Nephron progenitor cell (in vitro differentiated cells): Measurements from ENCODE around the gene SNRPD3.

ENCODE experiments used
- DNase-seq: peaks from one replicate; pipeline ENCODE4 v3.0.0; 2021
- H3K27ac Mint-ChIP-seq: 2 replicates; pipeline ENCODE4 v1.8.0; 2021; ENCODE audit warnings: mild to moderate bottlenecking, moderate library complexity, mixed read lengths
- H3K27me3 Mint-ChIP-seq: 2 replicates; pipeline ENCODE4 v1.8.0; 2021; ENCODE audit warnings: mild to moderate bottlenecking, low read depth, mixed read lengths; ENCODE audit not compliant: poor library complexity
- H3K36me3 Mint-ChIP-seq: 2 replicates; pipeline ENCODE4 v1.8.0; 2021; ENCODE audit warnings: low read depth, mixed read lengths
- H3K4me1 Mint-ChIP-seq: 2 replicates; pipeline ENCODE4 v1.8.0; 2021; ENCODE audit warnings: mixed read lengths
- H3K4me3 Mint-ChIP-seq: 2 replicates; pipeline ENCODE4 v1.8.0; 2021; ENCODE audit warnings: mild to moderate bottlenecking, moderate library complexity, mixed read lengths
- H3K9me3 Mint-ChIP-seq: 2 replicates; pipeline ENCODE4 v1.8.0; 2021; ENCODE audit warnings: mild to moderate bottlenecking, moderate library complexity, mixed read lengths
- TF ChIP-seq, protein P1 (sequence below): fragments of 200-600 bp; sonication (generic); IDR thresholded peaks from 2 replicates; pipeline ENCODE4 v1.5.0; 2021; ENCODE audit warnings: antibody characterized with exemption

SNRPD3 gene

DNA sequence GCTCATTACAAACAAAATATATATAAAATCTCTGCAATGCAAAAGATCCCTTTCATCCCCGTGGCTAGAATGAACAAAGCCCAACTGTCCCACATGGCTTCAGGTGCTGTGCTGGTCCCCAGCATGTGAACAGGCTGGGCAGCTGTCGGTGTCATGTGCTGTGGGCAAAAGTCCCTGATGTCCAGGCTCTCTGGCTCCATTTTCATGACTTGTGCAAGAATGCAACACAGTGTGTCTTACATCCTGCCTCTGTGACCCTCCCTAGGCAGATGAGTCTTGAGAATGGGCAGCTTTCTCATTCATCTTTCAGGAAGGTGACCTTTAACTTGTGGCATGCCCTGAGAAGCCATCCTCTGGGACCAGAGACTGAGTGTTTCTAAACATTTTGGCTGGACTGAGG is 15.3 kb upstream of the SNRPD3 start:
- peaks cover 13% of the 10 kb centered on the region for H3K36me3 Mint-ChIP-seq
- no peak for DNase-seq
- H3K27ac Mint-ChIP-seq: no peak overlapping the region
- H3K27me3 Mint-ChIP-seq: peaks cover 1% of the 10 kb centered on the region
- H3K9me3 Mint-ChIP-seq: no peaks in the 10 kb centered on the region
- TF ChIP-seq, protein P1, sequence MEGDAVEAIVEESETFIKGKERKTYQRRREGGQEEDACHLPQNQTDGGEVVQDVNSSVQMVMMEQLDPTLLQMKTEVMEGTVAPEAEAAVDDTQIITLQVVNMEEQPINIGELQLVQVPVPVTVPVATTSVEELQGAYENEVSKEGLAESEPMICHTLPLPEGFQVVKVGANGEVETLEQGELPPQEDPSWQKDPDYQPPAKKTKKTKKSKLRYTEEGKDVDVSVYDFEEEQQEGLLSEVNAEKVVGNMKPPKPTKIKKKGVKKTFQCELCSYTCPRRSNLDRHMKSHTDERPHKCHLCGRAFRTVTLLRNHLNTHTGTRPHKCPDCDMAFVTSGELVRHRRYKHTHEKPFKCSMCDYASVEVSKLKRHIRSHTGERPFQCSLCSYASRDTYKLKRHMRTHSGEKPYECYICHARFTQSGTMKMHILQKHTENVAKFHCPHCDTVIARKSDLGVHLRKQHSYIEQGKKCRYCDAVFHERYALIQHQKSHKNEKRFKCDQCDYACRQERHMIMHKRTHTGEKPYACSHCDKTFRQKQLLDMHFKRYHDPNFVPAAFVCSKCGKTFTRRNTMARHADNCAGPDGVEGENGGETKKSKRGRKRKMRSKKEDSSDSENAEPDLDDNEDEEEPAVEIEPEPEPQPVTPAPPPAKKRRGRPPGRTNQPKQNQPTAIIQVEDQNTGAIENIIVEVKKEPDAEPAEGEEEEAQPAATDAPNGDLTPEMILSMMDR: no peak
- H3K4me1 Mint-ChIP-seq: no peaks in the 10 kb centered on the region
- no peak overlapping the region for H3K4me3 Mint-ChIP-seq

DNA sequence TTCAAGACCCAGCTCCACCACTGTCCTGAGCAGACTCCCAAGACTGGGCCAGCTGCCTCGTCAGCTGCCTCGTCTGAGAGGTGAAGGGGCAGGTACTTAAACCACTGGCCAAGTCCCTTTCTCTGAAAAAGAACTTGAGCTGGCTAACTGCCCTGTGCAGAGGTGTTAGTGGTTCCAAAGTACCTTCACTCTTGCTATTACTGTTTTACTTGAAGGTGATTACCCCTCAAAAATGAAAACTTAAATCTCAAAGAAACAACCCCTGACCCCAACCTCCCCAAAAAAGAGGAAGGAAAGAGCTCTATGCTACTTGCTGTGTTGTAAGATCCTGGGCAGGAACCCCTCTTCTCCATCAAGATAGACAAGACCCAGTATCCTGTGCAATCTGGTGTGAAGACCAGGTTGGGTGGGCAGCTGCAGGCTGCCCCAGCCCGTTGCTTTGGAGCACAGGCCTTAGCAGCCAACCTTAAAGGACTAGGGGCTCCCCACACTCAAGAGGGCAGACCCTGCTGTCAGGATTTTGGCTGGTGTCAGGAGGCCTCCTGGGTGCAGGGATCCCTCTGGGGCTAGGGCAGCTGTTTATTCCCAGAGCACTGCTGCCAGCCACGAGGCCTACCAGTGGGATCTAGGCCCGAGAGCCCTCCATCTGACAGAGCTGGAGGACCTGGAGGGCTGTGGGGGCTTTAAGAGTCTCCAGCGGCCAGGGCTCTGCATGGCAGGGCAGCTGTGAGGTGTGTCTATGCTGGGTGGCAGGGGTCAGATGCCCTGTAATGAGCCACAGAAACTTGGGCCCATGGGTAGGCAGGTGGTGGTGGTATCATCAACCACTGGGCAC is 13.9 kb upstream of the SNRPD3 start:
- Mint-ChIP-seq H3K27ac (no peak overlapping the region), H3K4me3 (no peak overlapping the region), H3K36me3 (peaks cover 22% of the 10 kb centered on the region), H3K4me1 (no peaks in the 10 kb centered on the region), H3K9me3 (no peaks in the 10 kb centered on the region), H3K27me3 (peaks cover 3% of the 10 kb centered on the region)
- TF ChIP-seq, protein P1: no peak
- DNase-seq: no peak

DNA sequence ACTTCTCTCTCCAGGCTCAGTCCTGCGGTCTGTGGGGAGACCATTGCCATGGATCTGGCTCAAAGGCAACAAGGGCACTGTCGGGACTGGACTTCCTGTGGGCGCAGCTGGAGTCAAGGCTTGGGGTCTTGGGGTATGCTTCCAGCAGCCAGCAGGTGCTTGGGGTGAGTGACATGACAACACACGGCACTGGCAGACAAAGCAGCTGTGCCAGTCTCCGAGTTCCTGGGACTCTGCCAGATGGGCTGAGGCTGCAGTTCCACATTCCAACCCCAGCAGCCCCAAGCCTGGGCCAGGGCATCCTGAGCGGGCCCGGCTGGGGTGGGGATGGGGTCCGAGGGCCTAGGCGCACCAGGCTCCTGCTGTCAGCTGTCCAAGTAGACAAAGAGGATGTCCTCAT is 13.2 kb upstream of the SNRPD3 start:
- Mint-ChIP-seq H3K4me3 (no peak overlapping the region), H3K9me3 (no peaks in the 10 kb centered on the region), H3K36me3 (peaks cover 30% of the 10 kb centered on the region), H3K27me3 (peaks cover 3% of the 10 kb centered on the region), H3K27ac (no peak overlapping the region), H3K4me1 (no peaks in the 10 kb centered on the region)
- TF ChIP-seq, protein P1: no peak
- no peak for DNase-seq

DNA sequence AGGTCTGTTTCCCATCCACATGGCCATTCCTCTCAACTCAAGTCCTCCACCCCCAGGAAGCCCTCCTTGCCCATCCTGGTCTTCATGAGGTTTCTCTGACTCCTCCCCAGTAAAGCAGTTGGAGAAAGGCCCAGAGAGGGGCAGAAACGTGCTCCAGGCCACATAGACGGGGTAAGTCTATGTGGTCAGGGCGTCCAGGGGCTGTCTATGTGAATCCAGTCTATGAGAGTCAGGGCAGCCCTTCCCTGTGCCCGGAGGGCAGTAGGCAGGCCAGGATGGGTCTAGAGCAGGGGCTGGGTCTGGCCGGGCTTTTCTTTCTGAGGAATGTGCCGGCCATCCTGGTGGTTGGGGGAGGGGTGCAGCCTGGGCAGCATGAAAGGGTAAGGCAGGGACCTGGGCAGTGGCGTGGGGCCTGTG is 12.6 kb upstream of the SNRPD3 start:
- Mint-ChIP-seq H3K4me1 (no peaks in the 10 kb centered on the region), H3K27me3 (peaks cover 3% of the 10 kb centered on the region), H3K27ac (no peak overlapping the region), H3K4me3 (no peak overlapping the region), H3K36me3 (peaks cover 34% of the 10 kb centered on the region), H3K9me3 (no peaks in the 10 kb centered on the region)
- no peak for DNase-seq
- TF ChIP-seq, protein P1: no peak

DNA sequence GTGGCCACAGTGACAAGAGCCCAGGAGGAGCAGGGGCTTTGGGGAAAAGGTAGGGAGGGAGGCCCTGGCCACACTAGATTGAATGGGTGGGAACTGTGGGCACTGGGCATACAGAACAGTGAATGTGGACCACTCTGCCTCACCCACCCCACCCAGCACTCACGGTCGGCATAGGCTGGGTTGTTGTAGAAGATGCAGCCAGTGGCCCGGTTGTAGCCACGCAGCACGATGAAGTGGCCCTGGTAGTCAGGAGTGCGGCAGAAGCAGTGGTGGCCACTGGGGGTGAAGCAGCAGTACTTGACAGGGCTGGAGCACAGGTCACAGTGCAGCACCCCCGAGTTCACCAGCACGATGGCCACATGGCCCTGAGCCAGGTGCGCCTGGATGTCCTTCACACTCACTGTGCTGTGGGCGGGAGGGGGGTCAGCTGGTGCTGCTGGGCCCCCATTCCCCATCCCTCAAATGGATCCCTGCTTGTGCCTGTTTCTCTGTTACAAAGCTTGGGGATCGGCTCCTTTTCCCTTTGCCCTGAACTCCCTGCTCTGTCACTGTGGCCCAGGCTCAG is 12.0 kb upstream of the SNRPD3 start:
- Mint-ChIP-seq H3K36me3 (peaks cover 37% of the 10 kb centered on the region), H3K27me3 (peaks cover 3% of the 10 kb centered on the region), H3K27ac (no peak overlapping the region), H3K4me3 (no peak overlapping the region), H3K9me3 (no peaks in the 10 kb centered on the region), H3K4me1 (no peaks in the 10 kb centered on the region)
- no peak for DNase-seq
- TF ChIP-seq, protein P1: no peak

DNA sequence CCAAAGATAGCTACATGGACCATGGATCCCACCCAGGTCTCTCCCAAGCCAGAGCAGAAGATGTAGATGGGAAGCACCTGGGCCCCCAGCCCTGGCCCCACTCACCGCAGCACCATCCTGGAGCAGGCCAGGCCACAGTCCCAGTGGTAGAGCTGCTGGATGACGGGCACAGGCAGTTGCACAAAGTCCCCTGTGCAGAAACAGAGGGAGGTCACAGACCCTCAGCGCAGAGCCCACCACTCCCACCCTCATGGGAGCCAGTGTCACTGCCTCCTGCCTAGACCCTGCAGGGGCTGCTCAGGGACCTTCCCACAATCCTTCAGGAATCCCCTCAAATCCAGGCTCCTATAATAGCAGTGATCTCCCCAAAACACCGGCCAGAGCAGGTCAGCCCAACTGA is 7.0 kb upstream of the SNRPD3 start:
- Mint-ChIP-seq H3K4me3 (no peak overlapping the region), H3K27me3 (peaks cover 7% of the 10 kb centered on the region), H3K4me1 (peaks cover 12% of the 10 kb centered on the region), H3K27ac (no peak overlapping the region), H3K9me3 (no peaks in the 10 kb centered on the region), H3K36me3 (peaks cover 25% of the 10 kb centered on the region)
- DNase-seq: no peak
- TF ChIP-seq, protein P1: no peak
